ENCODE results near the gene PAK1.
"Not testable (repeated sequence)": the region's sequence is repeated elsewhere in the genome, so short reads cannot be mapped to it uniquely, and the experiment has no call there.

DNA sequence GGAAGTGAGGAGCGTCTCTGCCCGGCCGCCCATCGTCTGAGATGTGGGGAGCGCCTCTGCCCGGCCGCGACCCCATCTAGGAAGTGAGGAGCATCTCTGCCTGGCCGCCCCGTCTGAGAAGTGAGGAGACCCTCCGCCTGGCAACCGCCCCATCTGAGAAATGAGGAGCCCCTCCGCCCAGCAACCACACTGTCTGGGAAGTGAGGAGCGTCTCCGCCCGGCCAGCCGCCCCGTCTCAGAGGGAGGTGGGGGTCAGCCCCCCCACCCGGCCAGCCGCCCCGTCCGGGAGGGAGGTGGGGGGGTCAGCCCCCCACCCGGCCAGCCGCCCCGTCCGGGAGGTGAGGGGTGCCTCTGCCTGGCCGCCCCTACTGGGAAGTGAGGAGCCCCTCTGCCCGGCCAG is 16.1 kb upstream of the PAK1 start:
- TF ChIP-seq, protein P1, sequence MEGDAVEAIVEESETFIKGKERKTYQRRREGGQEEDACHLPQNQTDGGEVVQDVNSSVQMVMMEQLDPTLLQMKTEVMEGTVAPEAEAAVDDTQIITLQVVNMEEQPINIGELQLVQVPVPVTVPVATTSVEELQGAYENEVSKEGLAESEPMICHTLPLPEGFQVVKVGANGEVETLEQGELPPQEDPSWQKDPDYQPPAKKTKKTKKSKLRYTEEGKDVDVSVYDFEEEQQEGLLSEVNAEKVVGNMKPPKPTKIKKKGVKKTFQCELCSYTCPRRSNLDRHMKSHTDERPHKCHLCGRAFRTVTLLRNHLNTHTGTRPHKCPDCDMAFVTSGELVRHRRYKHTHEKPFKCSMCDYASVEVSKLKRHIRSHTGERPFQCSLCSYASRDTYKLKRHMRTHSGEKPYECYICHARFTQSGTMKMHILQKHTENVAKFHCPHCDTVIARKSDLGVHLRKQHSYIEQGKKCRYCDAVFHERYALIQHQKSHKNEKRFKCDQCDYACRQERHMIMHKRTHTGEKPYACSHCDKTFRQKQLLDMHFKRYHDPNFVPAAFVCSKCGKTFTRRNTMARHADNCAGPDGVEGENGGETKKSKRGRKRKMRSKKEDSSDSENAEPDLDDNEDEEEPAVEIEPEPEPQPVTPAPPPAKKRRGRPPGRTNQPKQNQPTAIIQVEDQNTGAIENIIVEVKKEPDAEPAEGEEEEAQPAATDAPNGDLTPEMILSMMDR (IDR thresholded peaks at IDR 0.05), result not testable (repeated sequence)
- not testable (repeated sequence) for TF ChIP-seq EZH2 (IDR thresholded peaks at IDR 0.05; ENCODE audit: borderline replicate concordance, insufficient read depth, low read depth, low read length, poor library complexity, severe bottlenecking)

Data from B cell (primary cell).